ENCODE data around the gene SEC23IP. TPM values are rescaled to one million over a fixed set of nuclear protein-coding genes. Genes with fewer than 3 reads are reported as not detected.

SEC23IP gene
- total and polyA plus RNA-seq, 2 donors (not counting 3 experiments of a cell fraction or from before 2014, with no cell fraction given) = 30.9 to 83.1 TPM

DNA sequence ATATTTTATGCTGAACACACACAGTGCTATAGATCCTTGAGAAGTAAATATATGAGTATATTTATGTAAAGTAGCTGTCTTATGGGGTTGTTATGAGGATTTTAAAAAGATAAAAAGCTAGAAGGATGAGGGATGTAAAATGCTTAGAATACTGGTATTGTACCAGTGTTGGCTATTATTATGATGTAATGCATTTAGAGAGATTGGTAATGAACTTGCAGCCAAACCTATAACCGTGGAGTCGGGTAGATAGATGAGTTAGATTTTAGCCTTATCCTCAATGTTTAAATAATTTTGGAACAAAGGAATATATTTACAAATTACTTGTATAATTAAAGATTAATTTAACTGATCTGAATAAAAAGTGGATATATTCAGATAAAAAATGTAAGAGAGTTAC, 99.3 kb downstream of the SEC23IP start:
- Histone ChIP-seq H3K27me3 (ENCODE audit: control insufficient read depth in 2 of 2, insufficient read depth in 2 of 2, low read length in 2 of 2) (no peaks in the 10 kb centered on the region), H3K4me1 (ENCODE audit: control insufficient read depth, extremely low read depth, insufficient read depth, low read length) (no peaks in the 10 kb centered on the region), H3K4me3 (replicated peaks in 1 of 3; ENCODE audit: insufficient read depth in 1 of 3, low read depth in 1 of 3, low read length in 3 of 3) (no peak overlapping the region), H3K79me2 (ENCODE audit: control insufficient read depth, insufficient read depth, low read length) (no peaks in the 10 kb centered on the region), H3K9me1 (replicated peaks; ENCODE audit: control insufficient read depth, extremely low read depth, insufficient read depth, low read length) (no peaks in the 10 kb centered on the region), H2AFZ (ENCODE audit: low read depth, low read length) (no peak overlapping the region), H3K27ac (ENCODE audit: insufficient read depth, low read depth, low read length) (no peak overlapping the region), H3K4me2 (ENCODE audit: insufficient read depth, low read length) (no peak overlapping the region), H3K9me3 (replicated peaks; ENCODE audit: control insufficient read depth, insufficient read depth, low read length) (no peaks in the 10 kb centered on the region), H3K9ac (replicated peaks; ENCODE audit: extremely low read depth, insufficient read depth, low read length) (no peak overlapping the region), H3K36me3 (ENCODE audit: control insufficient read depth in 2 of 2, extremely low read depth in 1 of 2, insufficient read depth in 2 of 2, low read length in 2 of 2) (no peaks in the 10 kb centered on the region), H4K20me1 (replicated peaks; ENCODE audit: control insufficient read depth, extremely low read depth, insufficient read depth, low read length) (no peaks in the 10 kb centered on the region)
- FAIRE-seq (no peak), DNase-seq (ENCODE audit: low read depth, low spot score) (no peak)
- no peak for TF ChIP-seq MAX (IDR thresholded peaks at IDR 0.05; ENCODE audit: insufficient read depth, insufficient read length)
- no peak for TF ChIP-seq GATA2 (IDR thresholded peaks at IDR 0.05; ENCODE audit: insufficient read depth, insufficient read length, low read depth, low read length)
- dilution Hi-C loops (cut with MboI; ENCODE audit: extremely low pct_ligation_motif_present, low sequenced_read_pairs) (no loop called here), intact Hi-C loops (cut with micrococcal nuclease) (no loop called here)
- BruUV-seq (replicated peaks) = no TSS peak
- ChIA-PET CTCF (no interaction called here), POLR2A (no interaction called here)

Small RNAs within 50 kb of the gene (microRNA-seq; reads per million reads assigned to microRNA genes)
- gene MIR4682 (ENCODE audit: borderline number of aligned reads, borderline replicate concordance) = not detected

Small RNAs within 50 kb of the gene (small RNA-seq; reads per million reads assigned to genes)
- gene MIR4682 (ENCODE audit: insufficient read depth, insufficient read length, low read depth, low replicate concordance) = not detected

Other genes with a start within 250 kb of the SEC23IP start
- gene BAG3, start 241.3 kb upstream of the SEC23IP start, total RNA-seq = 65.4 and 66.7 TPM in 2 replicates
- gene BAG3, start 241.3 kb upstream of the SEC23IP start, polyA plus RNA-seq = 22.3 and 25.2 TPM in 2 replicates
- gene INPP5F, start 166.7 kb upstream of the SEC23IP start, total RNA-seq = 20.3 and 26.6 TPM in 2 replicates
- gene INPP5F, start 166.7 kb upstream of the SEC23IP start, polyA plus RNA-seq = 4.5 and 6.1 TPM in 2 replicates
- gene MCMBP, start 19.9 kb upstream of the SEC23IP start, total RNA-seq = 61.9 and 62.5 TPM in 2 replicates
- 41.8 and 44.8 TPM in 2 replicates for gene MCMBP, start 19.9 kb upstream of the SEC23IP start, polyA plus RNA-seq

Measured in endothelial cell of umbilical vein (primary cell).